H1 (cell line): Measurements from ENCODE around the gene IRF9. TPM values are rescaled to one million over a fixed set of nuclear protein-coding genes. Genes with fewer than 3 reads are reported as not detected.

ENCODE experiments used
- CTCF ChIA-PET: fragments of 300-600 bp; sonication (Branson Sonifier 250); formaldehyde crosslinking; loops from one replicate; lab custom pipeline; 2021; ENCODE audit not compliant: partially characterized antibody; lab: Charles Lee
- POLR2A ChIA-PET: fragments of 300-600 bp; sonication (Branson Sonifier 250); formaldehyde crosslinking; loops from one replicate; lab custom pipeline; 2021; ENCODE audit warnings: inconsistent platforms; ENCODE audit not compliant: partially characterized antibody; lab: Charles Lee
- DNase-seq, 2 experiments: peaks; one replicate each; pipeline versions ENCODE4 v3.0.0 to v3.0.0-alpha.2; 2010 to 2022; ENCODE audit warnings: low spot score in 2 of 2, low read depth in 1 of 2, mixed read lengths in 1 of 2
- FAIRE-seq: peaks from 2 replicates; lab custom pipeline; 2011; peaks lifted over from hg19 to GRCh38; lab: Jason Lieb, UNC
- H2AFZ ChIP-seq: 2 replicates; pipeline ENCODE4 v1.8.1; 2012; ENCODE audit warnings: low read length, inconsistent platforms
- H2AK5ac ChIP-seq: 2 replicates; pipeline ENCODE4 v1.6.1; 2013; ENCODE audit warnings: low read depth, low read length
- H2BK120ac ChIP-seq: replicated peaks from 2 replicates; pipeline ENCODE3; 2013; ENCODE audit warnings: low read depth, low read length, inconsistent platforms
- H2BK12ac ChIP-seq: 2 replicates; pipeline ENCODE4 v1.6.1; 2013; ENCODE audit warnings: low read depth, low read length
- H2BK15ac ChIP-seq: 2 replicates; pipeline ENCODE4 v1.6.1; 2013; ENCODE audit warnings: low read length
- H2BK20ac ChIP-seq: 2 replicates; pipeline ENCODE4 v1.6.1; 2013; ENCODE audit warnings: low read length
- H2BK5ac ChIP-seq: 2 replicates; pipeline ENCODE4 v1.6.1; 2013; ENCODE audit warnings: low read depth, low read length
- H3K14ac ChIP-seq: 2 replicates; pipeline ENCODE4 v1.6.1; 2013; ENCODE audit warnings: inconsistent platforms; ENCODE audit not compliant: insufficient read length
- H3K18ac ChIP-seq: 2 replicates; pipeline ENCODE4 v1.6.1; 2013; ENCODE audit warnings: low read length; ENCODE audit errors: extremely low read depth
- H3K23ac ChIP-seq: 2 replicates; pipeline ENCODE4 v1.6.1; 2013; ENCODE audit warnings: inconsistent platforms; ENCODE audit not compliant: insufficient read length
- H3K23me2 ChIP-seq: 2 replicates; pipeline ENCODE4 v1.6.1; 2013; ENCODE audit warnings: low read depth, low read length
- H3K27ac ChIP-seq: 2 replicates; pipeline ENCODE4 v1.6.1; 2011; ENCODE audit warnings: low read depth, low read length, inconsistent platforms
- H3K27me3 ChIP-seq, 4 experiments: replicated peaks in 1 of 4; 1 replicate in 1 of 4; 2 replicates in 3 of 4; pipeline versions ENCODE4 v1.6.1 to v1.8.1; 2011 to 2013; ENCODE audit warnings: low read length in 3 of 4, mild to moderate bottlenecking in 3 of 4, inconsistent platforms in 2 of 4, mixed read lengths in 2 of 4, moderate library complexity in 1 of 4; ENCODE audit not compliant: control insufficient read depth in 3 of 4, insufficient read depth in 3 of 4; ENCODE audit errors: extremely low read depth in 1 of 4
- H3K36me3 ChIP-seq, 4 experiments: 2 replicates each; pipeline versions ENCODE4 v1.6.1 to v1.8.1; 2011 to 2013; ENCODE audit warnings: mild to moderate bottlenecking in 4 of 4, low read length in 3 of 4, moderate library complexity in 2 of 4, control low read depth in 1 of 4, inconsistent platforms in 1 of 4; ENCODE audit not compliant: insufficient read depth in 4 of 4, control insufficient read depth in 2 of 4
- H3K4ac ChIP-seq: replicated peaks from 2 replicates; pipeline ENCODE3; 2013; ENCODE audit warnings: low read length, low read depth, mixed read lengths, inconsistent platforms; ENCODE audit not compliant: insufficient read length
- H3K4me1 ChIP-seq, 4 experiments: replicated peaks in 1 of 4; 1 replicate in 1 of 4; 2 replicates in 3 of 4; pipeline versions ENCODE4 v1.6.1 to v1.8.1; 2011 to 2013; ENCODE audit warnings: low read length in 3 of 4, inconsistent platforms in 2 of 4, mixed read lengths in 1 of 4; ENCODE audit not compliant: insufficient read depth in 4 of 4, control insufficient read depth in 3 of 4
- H3K4me2 ChIP-seq, 2 experiments: 2 replicates each; pipeline versions ENCODE4 v1.6.1 to v1.8.1; 2011 to 2013; ENCODE audit warnings: low read depth in 2 of 2, low read length in 2 of 2, control low read depth in 1 of 2, inconsistent platforms in 1 of 2, mild to moderate bottlenecking in 1 of 2; ENCODE audit not compliant: insufficient read depth in 1 of 2
- H3K4me3 ChIP-seq, 4 experiments: fragments of 200-600, 300-600 bp in 1 of 4; sonication (generic), shearing (Covaris generic), sonication (Bioruptor Twin) in 1 of 4; 2 replicates each; pipeline versions ENCODE4 v1.5.1 to v1.8.1; 2011 to 2016; ENCODE audit warnings: low read length in 4 of 4, low read depth in 3 of 4, control low read depth in 2 of 4, inconsistent platforms in 2 of 4, mild to moderate bottlenecking in 2 of 4, mixed read lengths in 1 of 4, moderate library complexity in 1 of 4; ENCODE audit not compliant: insufficient read depth in 2 of 4; ENCODE audit errors: extremely low read depth in 1 of 4
- H3K56ac ChIP-seq: replicated peaks from 2 replicates; pipeline ENCODE3; 2013; ENCODE audit warnings: low read depth, mild to moderate bottlenecking, mixed read lengths, low read length, inconsistent platforms; ENCODE audit not compliant: insufficient read length
- H3K79me1 ChIP-seq: 2 replicates; pipeline ENCODE4 v1.6.1; 2013; ENCODE audit warnings: low read depth, low read length, control low read depth
- H3K79me2 ChIP-seq, 2 experiments: 2 replicates each; pipeline versions ENCODE4 v1.6.1 to v1.8.1; 2012 to 2013; ENCODE audit warnings: low read length in 2 of 2, mild to moderate bottlenecking in 2 of 2, inconsistent platforms in 1 of 2; ENCODE audit not compliant: insufficient read depth in 2 of 2, control insufficient read depth in 1 of 2
- H3K9ac ChIP-seq, 4 experiments: replicated peaks in 1 of 4; 1 replicate in 1 of 4; 2 replicates in 3 of 4; pipeline versions ENCODE4 v1.6.1 to v1.8.1; 2011 to 2013; ENCODE audit warnings: low read depth in 3 of 4, low read length in 3 of 4, control low read depth in 2 of 4, mild to moderate bottlenecking in 2 of 4, moderate library complexity in 2 of 4, inconsistent platforms in 1 of 4; ENCODE audit errors: extremely low read depth in 1 of 4
- H3K9me3 ChIP-seq, 2 experiments: 2 replicates each; pipeline versions ENCODE4 v1.6.1 to v1.8.1; 2012 to 2013; ENCODE audit warnings: mild to moderate bottlenecking in 2 of 2, moderate library complexity in 2 of 2, control low read depth in 1 of 2, inconsistent platforms in 1 of 2, low read depth in 1 of 2, low read length in 1 of 2, mixed read lengths in 1 of 2; ENCODE audit not compliant: insufficient read depth in 2 of 2
- H4K20me1 ChIP-seq, 2 experiments: replicated peaks in 1 of 2; 2 replicates each; pipeline versions ENCODE3 to v1.8.1; 2011 to 2013; ENCODE audit warnings: inconsistent platforms in 2 of 2, low read length in 2 of 2, mild to moderate bottlenecking in 1 of 2; ENCODE audit not compliant: insufficient read depth in 2 of 2, control insufficient read depth in 1 of 2
- H4K5ac ChIP-seq: 2 replicates; pipeline ENCODE4 v1.6.1; 2013; ENCODE audit warnings: low read length, low read depth, mixed read lengths, inconsistent platforms; ENCODE audit not compliant: insufficient read length
- H4K8ac ChIP-seq: 2 replicates; pipeline ENCODE4 v1.8.0; 2013; ENCODE audit warnings: mild to moderate bottlenecking, moderate library complexity, low read length, inconsistent platforms; ENCODE audit not compliant: insufficient read depth; ENCODE audit errors: extremely low read depth
- H4K91ac ChIP-seq: replicated peaks from 2 replicates; pipeline ENCODE3; 2013; ENCODE audit warnings: low read length, mixed read lengths, inconsistent platforms; ENCODE audit not compliant: insufficient read length
- BACH1 ChIP-seq: IDR thresholded peaks from 2 replicates; pipeline ENCODE4 v1.6.1; 2012; ENCODE audit warnings: low read length, improper control_type of control experiment
- E2F6 ChIP-seq: IDR thresholded peaks from 2 replicates; pipeline ENCODE4 v1.6.1; 2012; ENCODE audit warnings: inconsistent platforms
- KDM1A ChIP-seq: fragments of 200-600, 300-600 bp; sonication (generic); IDR thresholded peaks from 2 replicates; pipeline ENCODE4 v1.7.1; 2016; ENCODE audit warnings: mild to moderate bottlenecking, low read length, borderline replicate concordance
- MAX ChIP-seq: IDR thresholded peaks from 2 replicates; pipeline ENCODE4 v1.6.1; 2012; ENCODE audit warnings: inconsistent platforms
- RNF2 ChIP-seq: fragments of 200-900, 300-1000 bp; sonication (generic); IDR thresholded peaks from 2 replicates; pipeline ENCODE4 v1.7.1; 2016; ENCODE audit warnings: borderline replicate concordance, low read depth, mild to moderate bottlenecking, antibody characterized with exemption, low read length; ENCODE audit not compliant: poor library complexity, severe bottlenecking; ENCODE audit errors: missing control alignments
- TEAD4 ChIP-seq: IDR thresholded peaks from 2 replicates; pipeline ENCODE4 v1.6.1; 2012; ENCODE audit warnings: low read depth, low read length, inconsistent platforms, mixed read lengths
- ZNF274 ChIP-seq: IDR thresholded peaks from 2 replicates; pipeline ENCODE4 v1.7.0; 2012; ENCODE audit warnings: low read length, borderline replicate concordance; ENCODE audit errors: extremely low read depth
- WGBS, 2 experiments: shearing (Covaris generic) in 1 of 2; methylation state at CpG; one replicate each; pipeline versions ENCODE4 v1.1.6 to v1.1.7; 2013 to 2015; ENCODE audit warnings: low lambda C conversion rate in 2 of 2, mixed read lengths in 2 of 2, inconsistent platforms in 1 of 2, low coverage in 1 of 2, missing lambda C conversion rate in 1 of 2; ENCODE audit not compliant: insufficient replicate concordance in 2 of 2, insufficient coverage in 1 of 2, insufficient read length in 1 of 2; ENCODE audit errors: extremely low coverage in 1 of 2, missing lambda C conversion rate in 1 of 2; 5-methylcytosine and 5-hydroxymethylcytosine counted together
- polyA plus RNA-seq, 7 experiments: library from polyadenylated mRNA; depleted of rRNA in 3 of 7; stranded (reverse) in 5 of 7; unstranded in 2 of 7; fragments of >200 nt in 5 of 7; fragments of 200-250 nt in 2 of 7; gene quantifications; 1 replicate in 5 of 7; 2 replicates in 1 of 7; 4 replicates in 1 of 7; pipeline versions ENCODE4 v1.2.1 to v1.2.3, GENCODE V29; 2011 to 2013; ENCODE audit warnings: missing spikeins in 2 of 7, mixed read lengths in 2 of 7
- total RNA-seq: library from RNA; stranded (reverse); fragmentation: NEBNext Ultra II Directional; extraction: Animal tissue kit (Norgen Biotek cat#: 25700); gene quantifications from 2 replicates; pipeline ENCODE4 v1.2.1, GENCODE V29; 2021

Gene IRF9
- total and polyA plus RNA-seq, 2 of the 8 experiments (the other 6 are each of a cell fraction or from before 2014, with no cell fraction given): 11.4 to 13.2 TPM

GRCh38 chr14:24187539-24187915, 26.5 kb downstream of the IRF9 start:
- Histone ChIP-seq H3K9ac (0 out of 7 replicates have a peak overlapping the region, but pooled peaks of 2 of the 4 experiments have one; percentile 4 to 13), H3K4ac (no peak overlapping the region), H3K23me2 (peaks cover 5% of the 10 kb centered on the region), H3K79me2 (peaks cover 0 to 13% of the 10 kb centered on the region in 2 experiments; a peak in 2 of 4 replicates), H2BK20ac (no peak overlapping the region), H3K4me2 (peak overlapping the region; percentile 70 to 85), H4K91ac (no peak overlapping the region), H2AFZ (no peak overlapping the region), H3K27me3 (no peaks in the 10 kb centered on the region), H2BK5ac (no peak overlapping the region), H3K79me1 (peaks cover 12% of the 10 kb centered on the region), H3K23ac (no peak overlapping the region), H2BK120ac (no peak overlapping the region), H2BK12ac (no peak overlapping the region), H4K5ac (no peak overlapping the region), H3K18ac (no peak overlapping the region), H3K4me3 (peak overlapping the region; percentile 75 to 91 (median 87); a peak in 7 of 8 replicates), H4K8ac (no peak overlapping the region), H3K4me1 (peaks cover 0 to 7% (median 4%) of the 10 kb centered on the region in 4 experiments; a peak in 6 of 7 replicates), H3K36me3 (peaks cover 13 to 45% (median 38%) of the 10 kb centered on the region in 4 experiments; a peak in 7 of 8 replicates), H3K27ac (no peak overlapping the region), H3K9me3 (no peaks in the 10 kb centered on the region), H2AK5ac (no peak overlapping the region), H3K56ac (no peak overlapping the region), H4K20me1 (peaks cover 0 to 16% of the 10 kb centered on the region in 2 experiments), H2BK15ac (no peak overlapping the region), H3K14ac (no peak overlapping the region)
- CTCF ChIA-PET: interaction anchor here (0.7 to 4.1 kb wide), 6 partner anchors 27 to 145 kb away, joined by 3 to 16 read pairs (median 4); partner anchors contain the start of genes DCAF11, IRF9 and NRL
- 97% methylated on average over 2 of the region's 2 CpGs; no CpG with 5 or more reads in 1 of the 2 experiments for WGBS, 2 experiments
- no peak for FAIRE-seq
- no peak for DNase-seq
- TF ChIP-seq E2F6 (no peak), ZNF274 (no peak), MAX (no peak), RNF2 (no peak), TEAD4 (no peak), KDM1A (no peak), BACH1 (no peak)
- POLR2A ChIA-PET: interaction anchor here (0.6 to 9.3 kb wide), 13 partner anchors 7 to 130 kb away, joined by 3 to 158 read pairs (median 4); partner anchors contain the start of genes CHMP4A, IRF9, PCK2 and PSME2
